Peyer's patch (tissue), 4 donors: ENCODE measurements around the gene RMDN3.

Experiments
- CTCF ChIP-seq, 6 experiments: fragments of 450-650 bp in 4 of 6; fragments of 200-600 bp in 2 of 6; sonication (generic) in 1 of 6; IDR thresholded peaks; one replicate each; pipeline ENCODE4 v1.5.1; 2017 to 2019; ENCODE audit warnings: antibody characterized with exemption in 6 of 6, mild to moderate bottlenecking in 3 of 6, moderate library complexity in 1 of 6
- POLR2A ChIP-seq, 2 donors: fragments of 450-650 bp; IDR thresholded peaks; one replicate each; pipeline ENCODE4 v1.5.1; 2017; ENCODE audit warnings: antibody characterized with exemption in 2 of 2, mild to moderate bottlenecking in 2 of 2, moderate library complexity in 2 of 2

GRCh38 chr15:40776537-40777141 lies 21.6 kb upstream of the RMDN3 start:
- TF ChIP-seq CTCF (IDR thresholded peaks at IDR 0.05) (no peak), POLR2A (IDR thresholded peaks at IDR 0.05) (no peak)
